ENCODE data around the gene SPOCK1. TPM values are rescaled to one million over a fixed set of nuclear protein-coding genes. Genes with fewer than 3 reads are reported as not detected.
"Not testable (repeated sequence)": the region's sequence is repeated elsewhere in the genome, so short reads cannot be mapped to it uniquely, and the experiment has no call there.

The SPOCK1 gene
- polyA plus RNA-seq, 6 donors from 2014 or later: not detected

DNA sequence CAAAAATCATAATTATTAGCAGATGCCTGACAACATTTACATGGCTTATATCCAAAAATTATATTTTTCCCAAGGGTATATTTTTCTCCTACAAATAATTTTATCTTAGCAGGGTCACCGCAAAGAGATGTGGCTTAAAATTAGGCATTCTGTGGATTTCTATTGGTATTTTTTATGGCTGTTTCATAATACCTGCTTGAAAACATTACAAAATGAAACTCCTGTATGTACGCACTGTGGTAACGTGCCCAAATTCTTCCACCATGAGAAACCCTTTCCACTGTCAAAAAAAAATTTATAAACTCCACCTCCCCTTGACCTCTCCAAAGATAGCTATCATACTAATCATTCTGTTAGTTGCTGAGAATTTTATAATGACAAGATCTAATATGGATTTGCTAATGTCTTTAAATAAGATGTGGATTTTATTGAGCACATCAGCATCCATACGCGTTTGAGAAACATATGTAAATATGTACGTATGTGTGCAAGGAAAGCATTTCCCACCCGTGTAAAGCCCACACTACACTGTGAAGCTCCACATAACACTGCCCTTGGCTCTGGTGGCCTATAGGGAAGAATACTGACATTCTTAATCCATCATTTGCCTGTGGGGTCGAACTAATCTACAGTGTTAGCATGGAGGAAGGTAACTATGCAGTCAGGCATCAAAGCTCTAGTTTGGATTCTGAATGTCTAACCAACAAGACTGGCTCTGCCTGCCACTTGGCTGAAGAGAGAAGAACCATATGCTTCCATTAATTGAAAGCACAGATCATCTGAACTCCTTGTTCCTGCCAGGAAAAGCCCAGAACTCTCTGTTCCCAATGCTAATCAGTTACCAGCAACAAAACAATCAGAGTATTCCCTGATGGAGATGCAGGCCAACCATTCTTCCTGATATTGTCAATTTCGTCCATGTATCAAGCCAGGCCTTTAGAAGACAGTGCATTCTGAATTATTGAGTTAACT lies 244.7 kb downstream of the SPOCK1 start:
- Mint-ChIP-seq H3K27me3 (peaks cover 7 to 11% (median 8%) of the 10 kb centered on the region in 3 donors), H3K4me1 (no peaks in the 10 kb centered on the region), H3K36me3 (peaks cover 0 to 7% of the 10 kb centered on the region in 2 donors), H3K27ac (no peak overlapping the region), H3K4me3 (no peak overlapping the region), H3K9me3 (peaks cover 0 to 7% (median 4%) of the 10 kb centered on the region in 7 donors)
- no peak for DNase-seq
- ATAC-seq (ENCODE audit: low read depth in 2 of 2): no peak

DNA sequence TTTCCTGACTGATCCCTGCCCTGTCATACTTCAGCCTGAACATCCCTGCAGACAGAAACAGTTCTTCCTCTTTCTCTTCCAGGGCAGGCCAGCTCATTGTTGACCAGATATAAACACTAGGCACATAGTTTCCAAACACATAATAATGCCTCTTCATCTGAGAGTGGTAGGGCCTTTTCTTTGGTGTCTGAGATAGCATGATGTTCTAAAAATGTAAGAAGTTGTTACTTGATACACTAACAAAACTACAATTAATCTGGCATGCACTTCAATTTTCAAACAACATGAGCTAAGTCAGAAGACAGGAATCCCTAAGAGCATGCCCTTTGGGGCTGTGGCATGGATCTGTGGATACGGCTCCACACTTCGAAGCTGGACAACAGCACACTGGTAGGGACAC lies 246.6 kb downstream of the SPOCK1 start:
- H3K36me3 Mint-ChIP-seq: peaks cover 0 to 3% of the 10 kb centered on the region in 2 donors
- H3K4me3 Mint-ChIP-seq: no peak overlapping the region
- H3K9me3 Mint-ChIP-seq: peaks cover 0 to 4% (median 0%) of the 10 kb centered on the region in 7 donors
- no peaks in the 10 kb centered on the region for H3K4me1 Mint-ChIP-seq
- ATAC-seq (ENCODE audit: low read depth in 2 of 2) (no peak), DNase-seq (no peak)
- H3K27me3 Mint-ChIP-seq: peaks cover 2 to 8% (median 5%) of the 10 kb centered on the region in 3 donors
- no peak overlapping the region for H3K27ac Mint-ChIP-seq

DNA sequence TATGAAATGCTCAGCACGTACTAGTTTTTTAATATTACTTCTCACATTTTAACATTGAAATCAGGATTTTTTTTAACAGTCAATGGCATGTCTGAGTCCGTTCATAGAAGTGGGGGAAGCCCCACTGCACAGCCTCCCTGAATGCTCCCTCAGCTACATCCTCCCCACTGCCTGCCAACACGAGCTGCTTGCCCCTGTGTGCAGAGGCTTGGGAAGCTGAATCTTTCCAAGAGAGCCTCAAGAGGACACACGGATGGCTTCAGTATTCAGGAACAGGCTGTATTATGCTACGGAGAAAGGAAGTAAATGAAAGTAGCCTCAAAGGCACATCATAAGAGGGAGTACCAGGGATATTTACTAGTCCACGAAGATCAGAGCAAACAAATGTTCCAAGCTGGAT lies 248.7 kb downstream of the SPOCK1 start:
- Mint-ChIP-seq H3K36me3 (no peaks in the 10 kb centered on the region), H3K27me3 (peaks cover 0 to 8% (median 3%) of the 10 kb centered on the region in 3 donors), H3K4me3 (no peak overlapping the region), H3K27ac (no peak overlapping the region), H3K4me1 (no peaks in the 10 kb centered on the region), H3K9me3 (no peaks in the 10 kb centered on the region)
- DNase-seq (no peak), ATAC-seq (ENCODE audit: low read depth in 2 of 2) (no peak)

DNA sequence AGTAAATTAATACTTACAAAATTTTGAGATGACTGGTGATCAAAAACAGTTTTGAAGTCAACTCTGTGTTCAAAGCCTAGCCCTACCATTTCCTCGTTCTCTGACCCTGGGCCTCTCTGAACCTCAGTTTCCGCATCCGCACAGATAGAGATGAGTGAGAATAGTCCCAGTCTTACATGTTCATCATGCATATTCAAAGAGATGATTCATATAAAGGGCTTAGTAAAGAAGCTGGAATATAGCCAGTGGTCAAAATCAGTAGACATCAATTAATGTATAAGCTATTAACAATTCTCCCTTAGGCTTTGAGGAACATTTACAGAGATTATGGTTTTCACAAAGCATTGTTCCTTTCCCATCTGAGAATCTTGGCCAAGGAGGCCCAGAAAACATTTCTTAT lies 250.6 kb downstream of the SPOCK1 start:
- DNase-seq (no peak), ATAC-seq (ENCODE audit: low read depth in 2 of 2) (no peak)
- no peak overlapping the region for H3K27ac Mint-ChIP-seq
- no peak overlapping the region for H3K4me3 Mint-ChIP-seq
- H3K27me3 Mint-ChIP-seq: peaks cover 0 to 3% (median 0%) of the 10 kb centered on the region in 3 donors
- no peaks in the 10 kb centered on the region for H3K4me1 Mint-ChIP-seq
- H3K36me3 Mint-ChIP-seq: no peaks in the 10 kb centered on the region
- H3K9me3 Mint-ChIP-seq: no peaks in the 10 kb centered on the region

GRCh38 chr5:137245438-137245837 lies 253.7 kb downstream of the SPOCK1 start:
- DNase-seq: no peak
- Mint-ChIP-seq H3K4me1 (no peaks in the 10 kb centered on the region), H3K36me3 (no peaks in the 10 kb centered on the region), H3K4me3 (no peak overlapping the region), H3K27me3 (no peaks in the 10 kb centered on the region), H3K27ac (no peak overlapping the region), H3K9me3 (peaks cover 0 to 8% (median 2%) of the 10 kb centered on the region in 7 donors)
- ATAC-seq (ENCODE audit: low read depth in 2 of 2): no peak

GRCh38 chr5:137240285-137240684 lies 258.8 kb downstream of the SPOCK1 start:
- Mint-ChIP-seq H3K27ac (no peak overlapping the region), H3K36me3 (no peaks in the 10 kb centered on the region), H3K4me3 (no peak overlapping the region), H3K4me1 (no peaks in the 10 kb centered on the region), H3K9me3 (peaks cover 0 to 8% (median 2%) of the 10 kb centered on the region in 7 donors), H3K27me3 (peaks cover 6 to 12% (median 11%) of the 10 kb centered on the region in 3 donors)
- DNase-seq: no peak
- no peak for ATAC-seq (ENCODE audit: low read depth in 2 of 2)

GRCh38 chr5:137236849-137237507 lies 262.1 kb downstream of the SPOCK1 start:
- Mint-ChIP-seq H3K27ac (no peak overlapping the region), H3K9me3 (peaks cover 0 to 7% (median 0%) of the 10 kb centered on the region in 7 donors), H3K27me3 (peaks cover 8 to 17% (median 12%) of the 10 kb centered on the region in 3 donors), H3K4me1 (no peaks in the 10 kb centered on the region), H3K36me3 (no peaks in the 10 kb centered on the region), H3K4me3 (no peak overlapping the region)
- DNase-seq (no peak), ATAC-seq (ENCODE audit: low read depth in 2 of 2) (no peak)

- Mint-ChIP-seq H3K4me3 (no peak overlapping the region), H3K4me1 (no peaks in the 10 kb centered on the region), H3K9me3 (peaks cover 0 to 6% (median 0%) of the 10 kb centered on the region in 7 donors), H3K36me3 (no peaks in the 10 kb centered on the region), H3K27ac (no peak overlapping the region), H3K27me3 (peaks cover 8 to 17% (median 12%) of the 10 kb centered on the region in 3 donors)
- DNase-seq (no peak), ATAC-seq (ENCODE audit: low read depth in 2 of 2) (no peak)
These were observed 262.9 kb downstream of the SPOCK1 start for GRCh38 chr5:137236252-137236651.

DNA sequence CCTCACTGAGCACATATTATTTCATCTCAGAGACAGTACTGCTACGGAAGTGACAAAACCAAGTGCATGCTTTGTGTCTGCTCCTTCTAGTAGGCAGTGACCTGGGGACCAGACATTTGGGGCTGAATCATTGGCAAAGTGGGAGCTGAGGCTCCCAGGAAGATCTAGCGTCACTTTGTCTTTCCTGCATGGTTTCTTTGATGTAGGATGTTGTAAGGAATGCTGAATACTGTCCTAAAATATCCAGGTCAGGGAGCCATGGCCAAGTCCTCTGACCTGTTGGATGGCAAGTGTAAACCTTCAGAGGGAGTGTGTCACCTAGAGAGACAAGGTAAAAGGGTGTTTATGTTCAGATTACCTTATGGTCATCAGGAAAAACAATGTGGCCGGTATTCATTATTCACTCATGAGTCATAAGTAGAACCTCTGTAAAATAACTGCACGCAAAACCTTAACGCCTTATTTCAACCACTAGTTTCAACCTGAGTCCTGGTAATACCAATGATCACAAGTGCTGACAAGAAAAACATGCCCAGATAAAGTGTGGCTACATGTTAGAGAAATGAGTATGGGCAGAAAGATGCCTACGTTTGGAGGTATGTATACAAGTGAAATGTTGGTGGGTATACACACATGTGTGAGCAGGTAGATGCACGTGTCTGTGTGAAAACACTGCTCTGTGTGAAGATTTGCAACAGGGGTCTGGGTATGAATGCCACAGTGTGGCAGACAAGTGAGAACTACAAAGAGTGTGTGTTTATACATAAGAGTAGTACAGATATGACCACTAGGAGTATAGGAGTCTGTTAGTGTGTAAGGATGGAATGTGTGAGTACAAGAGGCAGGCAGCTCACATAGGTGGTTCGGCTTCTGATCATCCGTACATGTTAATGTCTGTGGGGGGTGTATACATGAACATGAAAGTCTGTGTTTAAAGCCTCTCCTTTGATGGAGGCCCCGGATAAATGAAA lies 263.9 kb downstream of the SPOCK1 start:
- Mint-ChIP-seq H3K4me1 (no peaks in the 10 kb centered on the region), H3K27ac (no peak overlapping the region), H3K9me3 (peaks cover 0 to 2% (median 0%) of the 10 kb centered on the region in 7 donors), H3K36me3 (no peaks in the 10 kb centered on the region), H3K4me3 (no peak overlapping the region), H3K27me3 (peaks cover 8 to 17% (median 12%) of the 10 kb centered on the region in 3 donors)
- no peak for ATAC-seq (ENCODE audit: low read depth in 2 of 2)
- no peak for DNase-seq

- H3K36me3 Mint-ChIP-seq: no peaks in the 10 kb centered on the region
- DNase-seq: no peak
- H3K4me1 Mint-ChIP-seq: no peaks in the 10 kb centered on the region
- no peak for ATAC-seq (ENCODE audit: low read depth in 2 of 2)
- peaks cover 8 to 17% (median 12%) of the 10 kb centered on the region in 3 donors for H3K27me3 Mint-ChIP-seq
- H3K27ac Mint-ChIP-seq: no peak overlapping the region
- peaks cover 0 to 1% (median 0%) of the 10 kb centered on the region in 7 donors for H3K9me3 Mint-ChIP-seq
- H3K4me3 Mint-ChIP-seq: no peak overlapping the region
These were observed 265.4 kb downstream of the SPOCK1 start for GRCh38 chr5:137233726-137234125.

DNA sequence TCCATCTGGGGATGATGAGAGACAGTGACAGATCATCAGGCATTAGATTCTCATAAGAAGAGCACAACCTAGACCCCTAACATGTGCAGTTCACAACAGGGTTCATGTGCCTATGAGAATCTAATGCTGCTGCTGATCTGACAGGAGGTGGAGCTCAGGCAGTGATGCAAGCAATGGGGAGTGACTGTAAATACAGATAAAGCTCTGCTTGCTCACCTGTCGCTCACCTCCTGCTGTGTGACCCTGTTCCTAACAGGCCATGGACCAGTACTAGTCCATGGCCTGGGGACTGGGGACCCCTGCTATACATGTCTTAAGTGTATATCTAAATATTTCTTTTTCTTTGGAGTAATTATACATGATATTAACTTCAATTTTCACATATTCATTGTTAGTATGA lies 265.8 kb downstream of the SPOCK1 start:
- H3K4me1 Mint-ChIP-seq; ATAC-seq (ENCODE audit: low read depth in 2 of 2); DNase-seq; H3K36me3 Mint-ChIP-seq; H3K9me3 Mint-ChIP-seq; H3K27ac Mint-ChIP-seq; H3K4me3 Mint-ChIP-seq: not testable (repeated sequence)
- H3K27me3 Mint-ChIP-seq: peaks cover 8 to 14% (median 12%) of the 10 kb centered on the region in 3 donors

DNA sequence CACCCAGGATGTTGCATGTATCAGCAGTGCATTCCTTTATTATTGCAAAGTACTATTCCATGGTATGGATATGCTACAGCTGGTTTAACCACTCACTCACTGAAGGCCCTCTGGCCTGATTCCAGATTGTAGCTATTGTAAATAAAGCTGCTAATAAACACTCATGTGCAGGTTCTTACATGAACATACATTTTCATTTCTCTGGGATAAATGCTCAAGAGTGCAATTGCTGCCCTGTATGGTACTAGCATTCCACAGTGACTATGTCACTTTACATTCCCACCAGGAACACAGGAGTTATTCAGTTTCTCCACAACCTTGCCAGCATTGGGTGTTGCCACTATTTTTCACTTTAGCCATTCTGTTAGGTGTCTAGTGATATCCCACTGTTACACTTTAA lies 267.6 kb downstream of the SPOCK1 start:
- no peaks in the 10 kb centered on the region for H3K4me1 Mint-ChIP-seq
- H3K27ac Mint-ChIP-seq: no peak overlapping the region
- H3K9me3 Mint-ChIP-seq: peaks cover 0 to 1% (median 0%) of the 10 kb centered on the region in 7 donors
- ATAC-seq (ENCODE audit: low read depth in 2 of 2) (no peak), DNase-seq (no peak)
- H3K36me3 Mint-ChIP-seq: no peaks in the 10 kb centered on the region
- peaks cover 1 to 10% (median 8%) of the 10 kb centered on the region in 3 donors for H3K27me3 Mint-ChIP-seq
- no peak overlapping the region for H3K4me3 Mint-ChIP-seq

DNA sequence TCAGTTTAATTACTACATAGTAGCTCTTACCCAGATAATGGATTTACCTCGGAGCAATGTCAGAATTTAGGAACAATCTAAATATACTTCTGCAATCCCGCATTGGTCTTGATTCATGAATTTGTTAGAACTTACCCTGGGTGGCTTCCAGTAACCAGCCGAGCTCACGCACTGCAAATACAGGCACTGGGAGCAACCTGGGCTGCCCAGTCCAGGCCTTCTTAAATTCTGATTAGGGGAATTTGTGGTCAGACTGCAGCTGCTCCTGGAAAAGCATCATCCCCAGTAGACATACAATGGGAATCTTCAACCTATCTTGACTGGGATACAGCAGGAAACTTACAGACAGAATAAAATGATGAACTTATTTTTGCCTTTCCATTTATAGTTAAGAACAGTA lies 270.3 kb downstream of the SPOCK1 start:
- Mint-ChIP-seq H3K27me3 (no peaks in the 10 kb centered on the region), H3K4me1 (no peaks in the 10 kb centered on the region), H3K36me3 (no peaks in the 10 kb centered on the region), H3K27ac (no peak overlapping the region), H3K4me3 (no peak overlapping the region), H3K9me3 (peaks cover 0 to 4% (median 0%) of the 10 kb centered on the region in 7 donors)
- ATAC-seq (ENCODE audit: low read depth in 2 of 2) (no peak), DNase-seq (no peak)
